Esophagus (tissue), 2 donors: Measurements from ENCODE around the gene TBC1D3I. TPM values are rescaled to one million over a fixed set of nuclear protein-coding genes. Genes with fewer than 3 reads are reported as not detected.
"Not testable (repeated sequence)": the region's sequence is repeated elsewhere in the genome, so short reads cannot be mapped to it uniquely, and the experiment has no call there.

ENCODE experiments used
- H3K27ac ChIP-seq, 2 donors: one replicate each; pipeline ENCODE4 v1.5.1; 2013; ENCODE audit warnings: low read depth in 2 of 2, mild to moderate bottlenecking in 2 of 2, inconsistent platforms in 1 of 2, low read length in 1 of 2, moderate library complexity in 1 of 2
- H3K27me3 ChIP-seq, 2 donors: one replicate each; pipeline ENCODE4 v1.6.1; 2013; ENCODE audit warnings: low read length in 2 of 2, control low read depth in 1 of 2, mild to moderate bottlenecking in 1 of 2; ENCODE audit not compliant: insufficient read depth in 2 of 2, control insufficient read depth in 1 of 2
- H3K36me3 ChIP-seq, 2 donors: one replicate each; pipeline ENCODE4 v1.6.1; 2013; ENCODE audit warnings: low read length in 1 of 2; ENCODE audit not compliant: control insufficient read depth in 2 of 2, insufficient read depth in 2 of 2
- H3K4me1 ChIP-seq, 2 donors: one replicate each; pipeline ENCODE4 v1.6.1; 2013; ENCODE audit warnings: low read length in 1 of 2; ENCODE audit not compliant: control insufficient read depth in 2 of 2, insufficient read depth in 2 of 2
- H3K4me3 ChIP-seq, 2 donors: one replicate each; pipeline ENCODE4 v1.5.1; 2013; ENCODE audit warnings: low read length in 2 of 2, mild to moderate bottlenecking in 2 of 2, low read depth in 1 of 2, moderate library complexity in 1 of 2
- H3K9me3 ChIP-seq, 2 donors: one replicate each; pipeline ENCODE4 v1.6.1; 2013; ENCODE audit warnings: mild to moderate bottlenecking in 2 of 2, low read depth in 1 of 2, low read length in 1 of 2, moderate library complexity in 1 of 2; ENCODE audit not compliant: control insufficient read depth in 2 of 2, insufficient read depth in 1 of 2
- WGBS, 2 donors: extraction: QIAGEN DNeasy Blood & Tissue Kit; methylation state at CpG; one replicate each; pipeline ENCODE4 v1.1.7; 2013; 5-methylcytosine and 5-hydroxymethylcytosine counted together
- polyA plus RNA-seq, 2 donors: library from polyadenylated mRNA; stranded (reverse); fragments of 200-250 nt; gene quantifications; one replicate each; pipeline ENCODE4 v1.2.3, GENCODE V29; 2013
- donor health status: healthy with polysubstance abuse.
- donor health status: Bipolar disorder and iron deficiency.

The TBC1D3I gene
- polyA plus RNA-seq, 2 donors, result 0.14 to 0.38 TPM

- not testable (repeated sequence) for H3K27ac ChIP-seq, H3K4me1 ChIP-seq, H3K27me3 ChIP-seq, H3K36me3 ChIP-seq, H3K4me3 ChIP-seq, H3K9me3 ChIP-seq
- 80 to 97% methylated on average over 1 of the region's 1 CpG for WGBS, 2 donors
Observed at GRCh38 chr17:36219556-36219955, 44.8 kb downstream of the TBC1D3I start.

- not testable (repeated sequence) for H3K4me1 ChIP-seq, H3K27ac ChIP-seq, H3K9me3 ChIP-seq, H3K36me3 ChIP-seq, H3K27me3 ChIP-seq, H3K4me3 ChIP-seq
- 78 to 81% methylated on average over 7 of the region's 7 CpGs for WGBS, 2 donors
Observed at GRCh38 chr17:36215406-36216308, 48.7 kb downstream of the TBC1D3I start.

- no peak overlapping the region for H3K27ac ChIP-seq
- no peaks in the 10 kb centered on the region for H3K36me3 ChIP-seq
- no peaks in the 10 kb centered on the region for H3K4me1 ChIP-seq
- no peaks in the 10 kb centered on the region for H3K27me3 ChIP-seq
- no peaks in the 10 kb centered on the region for H3K9me3 ChIP-seq
- H3K4me3 ChIP-seq, result no peak overlapping the region
Observed at GRCh38 chr17:36214918-36215317, 49.5 kb downstream of the TBC1D3I start.

GRCh38 chr17:36213695-36214094 is 50.7 kb downstream of the TBC1D3I start:
- no peak overlapping the region for H3K27ac ChIP-seq
- H3K4me1 ChIP-seq, result no peaks in the 10 kb centered on the region
- H3K36me3 ChIP-seq, result no peaks in the 10 kb centered on the region
- H3K4me3 ChIP-seq, result no peak overlapping the region
- WGBS, 2 donors, result 59 to 83% methylated on average over 3 of the region's 3 CpGs
- H3K9me3 ChIP-seq, result no peaks in the 10 kb centered on the region
- no peaks in the 10 kb centered on the region for H3K27me3 ChIP-seq

GRCh38 chr17:36212966-36213365 is 51.4 kb downstream of the TBC1D3I start:
- 85 to 94% methylated on average over 3 of the region's 3 CpGs for WGBS, 2 donors
- no peaks in the 10 kb centered on the region for H3K27me3 ChIP-seq
- H3K36me3 ChIP-seq, result no peaks in the 10 kb centered on the region
- no peak overlapping the region for H3K27ac ChIP-seq
- no peaks in the 10 kb centered on the region for H3K9me3 ChIP-seq
- no peak overlapping the region for H3K4me3 ChIP-seq
- H3K4me1 ChIP-seq, result no peaks in the 10 kb centered on the region

GRCh38 chr17:36212272-36212605 is 52.1 kb downstream of the TBC1D3I start:
- no peaks in the 10 kb centered on the region for H3K9me3 ChIP-seq
- H3K36me3 ChIP-seq, result no peaks in the 10 kb centered on the region
- 39 to 51% methylated on average over 3 to 4 of the region's 4 CpGs for WGBS, 2 donors
- H3K4me3 ChIP-seq, result no peak overlapping the region
- no peak overlapping the region for H3K27ac ChIP-seq
- no peaks in the 10 kb centered on the region for H3K27me3 ChIP-seq
- no peaks in the 10 kb centered on the region for H3K4me1 ChIP-seq

GRCh38 chr17:36211484-36212271 is 52.7 kb downstream of the TBC1D3I start:
- H3K9me3 ChIP-seq, H3K27me3 ChIP-seq, H3K27ac ChIP-seq, H3K36me3 ChIP-seq, H3K4me3 ChIP-seq, H3K4me1 ChIP-seq: not testable (repeated sequence)
- WGBS, 2 donors, result 37 to 57% methylated on average over 5 to 9 of the region's 10 CpGs

GRCh38 chr17:36210439-36211211 is 53.7 kb downstream of the TBC1D3I start, which contains the start of gene CCL4L2:
CCL4L2 (plus strand) TSS chr17:36211063.
- not testable (repeated sequence) for H3K27me3 ChIP-seq, H3K4me1 ChIP-seq, H3K36me3 ChIP-seq, H3K27ac ChIP-seq, H3K9me3 ChIP-seq, H3K4me3 ChIP-seq
- WGBS, 2 donors, result 71 to 74% methylated on average over 7 of the region's 7 CpGs

- Histone ChIP-seq H3K27me3 (no peaks in the 10 kb centered on the region), H3K36me3 (no peaks in the 10 kb centered on the region), H3K9me3 (no peaks in the 10 kb centered on the region), H3K4me3 (no peak overlapping the region), H3K4me1 (no peaks in the 10 kb centered on the region), H3K27ac (no peak overlapping the region)
Observed at GRCh38 chr17:36209575-36209974, 54.8 kb downstream of the TBC1D3I start.
